D721Med (cell line): ENCODE results near the gene MSL3B.

Source experiments
- DNase-seq: peaks from one replicate; pipeline ENCODE4 v3.0.0; 2011; ENCODE audit warnings: low spot score; ENCODE audit not compliant: insufficient read length
- FAIRE-seq: peaks from 2 replicates; lab custom pipeline; 2011; peaks lifted over from hg19 to GRCh38; lab: Jason Lieb, UNC
- TF ChIP-seq, protein P1 (sequence below): IDR thresholded peaks from 2 replicates; pipeline ENCODE4 v1.5.1; 2012; ENCODE audit warnings: mild to moderate bottlenecking, control low read depth; ENCODE audit not compliant: insufficient read depth; ENCODE audit errors: missing control alignments

MSL3B gene

DNA sequence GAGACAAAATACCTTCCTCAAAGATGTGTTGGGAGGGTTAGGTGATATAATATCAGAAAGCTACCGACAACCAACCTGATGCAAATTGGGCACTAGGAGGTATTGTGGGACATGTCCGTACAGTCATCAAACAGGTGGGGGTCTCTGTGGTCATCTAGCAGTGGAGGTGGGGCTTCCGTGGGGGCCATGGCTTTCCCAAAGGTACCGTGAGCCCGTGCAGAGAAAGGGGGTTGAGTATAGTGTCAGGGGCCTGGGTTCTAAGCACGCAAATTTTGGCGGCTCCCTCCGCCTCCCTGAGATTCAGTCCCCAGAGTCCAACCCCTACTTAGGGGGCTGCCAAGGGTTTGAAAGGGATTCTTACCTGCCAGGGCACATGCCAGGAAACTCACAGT, 46.5 kb downstream of the MSL3B start:
- TF ChIP-seq, protein P1, sequence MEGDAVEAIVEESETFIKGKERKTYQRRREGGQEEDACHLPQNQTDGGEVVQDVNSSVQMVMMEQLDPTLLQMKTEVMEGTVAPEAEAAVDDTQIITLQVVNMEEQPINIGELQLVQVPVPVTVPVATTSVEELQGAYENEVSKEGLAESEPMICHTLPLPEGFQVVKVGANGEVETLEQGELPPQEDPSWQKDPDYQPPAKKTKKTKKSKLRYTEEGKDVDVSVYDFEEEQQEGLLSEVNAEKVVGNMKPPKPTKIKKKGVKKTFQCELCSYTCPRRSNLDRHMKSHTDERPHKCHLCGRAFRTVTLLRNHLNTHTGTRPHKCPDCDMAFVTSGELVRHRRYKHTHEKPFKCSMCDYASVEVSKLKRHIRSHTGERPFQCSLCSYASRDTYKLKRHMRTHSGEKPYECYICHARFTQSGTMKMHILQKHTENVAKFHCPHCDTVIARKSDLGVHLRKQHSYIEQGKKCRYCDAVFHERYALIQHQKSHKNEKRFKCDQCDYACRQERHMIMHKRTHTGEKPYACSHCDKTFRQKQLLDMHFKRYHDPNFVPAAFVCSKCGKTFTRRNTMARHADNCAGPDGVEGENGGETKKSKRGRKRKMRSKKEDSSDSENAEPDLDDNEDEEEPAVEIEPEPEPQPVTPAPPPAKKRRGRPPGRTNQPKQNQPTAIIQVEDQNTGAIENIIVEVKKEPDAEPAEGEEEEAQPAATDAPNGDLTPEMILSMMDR: no peak
- DNase-seq (no peak), FAIRE-seq (no peak)

DNA sequence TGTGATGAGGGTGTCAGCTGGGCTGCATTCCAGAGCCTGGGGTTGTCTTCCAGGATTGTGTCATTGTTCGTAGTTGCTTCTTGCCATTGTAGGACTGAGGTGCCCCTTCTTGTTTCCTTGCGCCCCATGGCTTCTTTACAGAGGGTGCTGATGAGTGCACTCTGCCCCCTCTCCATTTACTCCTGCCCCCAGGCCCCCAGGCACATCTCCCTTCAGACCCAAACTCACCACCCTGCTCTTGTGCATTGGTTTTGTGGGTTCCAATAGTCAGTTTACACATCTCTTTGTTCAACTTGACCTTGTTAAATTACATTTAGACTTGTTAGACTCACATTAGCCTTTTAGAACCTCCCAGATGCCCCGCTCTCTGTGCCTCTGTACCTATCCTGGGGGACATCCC, 47.0 kb downstream of the MSL3B start:
- FAIRE-seq: no peak
- TF ChIP-seq, protein P1: no peak

DNA sequence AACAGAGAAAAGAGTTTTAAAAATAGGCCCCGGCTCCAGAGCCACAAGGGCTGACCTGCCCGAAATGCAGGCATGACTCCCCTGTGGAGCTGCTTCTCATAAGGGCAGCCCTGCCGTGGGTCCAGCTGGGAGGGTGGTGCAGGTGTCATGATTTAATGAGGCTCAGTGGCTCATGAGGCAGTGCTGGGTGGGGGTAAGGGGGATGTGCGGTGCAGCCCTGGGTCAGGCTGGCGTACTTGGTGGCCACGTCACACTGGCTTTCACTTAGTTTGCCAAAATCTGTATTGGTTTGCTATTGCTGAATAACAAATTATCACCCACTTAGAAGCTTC, 47.4 kb downstream of the MSL3B start:
- no peak for FAIRE-seq
- DNase-seq: no peak
- TF ChIP-seq, protein P1: no peak

More for the DNA sequence above, 47.0 kb downstream of the MSL3B start:
- no peak for DNase-seq

DNA sequence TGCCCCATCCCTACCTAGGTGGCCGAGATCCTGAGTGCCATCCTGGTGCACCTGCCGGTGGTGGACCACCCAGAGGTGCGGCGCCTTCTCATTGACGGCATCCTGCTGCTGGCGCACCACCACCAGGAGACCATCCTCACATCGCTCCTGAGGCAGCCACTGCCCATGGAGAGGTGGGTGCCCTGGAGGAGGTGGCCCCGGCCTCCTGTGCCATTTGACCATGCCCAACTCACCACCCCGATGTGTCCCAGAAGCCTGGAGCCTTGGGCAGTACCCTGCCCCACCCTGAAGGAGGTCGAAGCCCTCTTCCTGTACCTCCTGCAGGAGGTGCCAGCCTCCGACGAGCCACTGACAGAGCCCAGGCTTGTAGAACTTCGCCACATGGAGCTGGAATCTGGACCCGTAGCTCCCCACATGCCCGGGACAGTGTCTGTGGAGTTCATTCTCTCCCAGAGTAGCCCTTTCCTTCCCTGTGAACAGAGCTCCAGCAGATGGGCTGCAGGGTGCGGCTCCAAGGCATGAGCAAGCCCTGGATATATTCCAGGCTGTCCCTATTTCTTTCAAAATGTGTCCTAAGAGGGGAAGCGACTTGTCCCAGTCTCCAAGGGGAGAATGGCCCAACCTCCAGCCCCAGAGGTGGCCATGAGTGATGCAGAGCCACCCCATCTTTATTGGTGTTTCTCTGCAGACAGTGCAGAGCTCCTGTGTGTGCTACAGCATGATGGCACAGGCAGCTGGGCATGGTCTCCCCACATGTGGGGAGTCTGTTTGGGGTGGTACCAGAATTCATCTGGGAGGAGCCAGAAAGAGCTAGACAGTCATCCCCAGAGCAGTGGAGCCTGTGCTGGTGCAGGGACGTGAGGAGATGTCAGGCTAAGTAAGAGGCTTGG, 48.1 kb downstream of the MSL3B start:
- FAIRE-seq: no peak

DNA sequence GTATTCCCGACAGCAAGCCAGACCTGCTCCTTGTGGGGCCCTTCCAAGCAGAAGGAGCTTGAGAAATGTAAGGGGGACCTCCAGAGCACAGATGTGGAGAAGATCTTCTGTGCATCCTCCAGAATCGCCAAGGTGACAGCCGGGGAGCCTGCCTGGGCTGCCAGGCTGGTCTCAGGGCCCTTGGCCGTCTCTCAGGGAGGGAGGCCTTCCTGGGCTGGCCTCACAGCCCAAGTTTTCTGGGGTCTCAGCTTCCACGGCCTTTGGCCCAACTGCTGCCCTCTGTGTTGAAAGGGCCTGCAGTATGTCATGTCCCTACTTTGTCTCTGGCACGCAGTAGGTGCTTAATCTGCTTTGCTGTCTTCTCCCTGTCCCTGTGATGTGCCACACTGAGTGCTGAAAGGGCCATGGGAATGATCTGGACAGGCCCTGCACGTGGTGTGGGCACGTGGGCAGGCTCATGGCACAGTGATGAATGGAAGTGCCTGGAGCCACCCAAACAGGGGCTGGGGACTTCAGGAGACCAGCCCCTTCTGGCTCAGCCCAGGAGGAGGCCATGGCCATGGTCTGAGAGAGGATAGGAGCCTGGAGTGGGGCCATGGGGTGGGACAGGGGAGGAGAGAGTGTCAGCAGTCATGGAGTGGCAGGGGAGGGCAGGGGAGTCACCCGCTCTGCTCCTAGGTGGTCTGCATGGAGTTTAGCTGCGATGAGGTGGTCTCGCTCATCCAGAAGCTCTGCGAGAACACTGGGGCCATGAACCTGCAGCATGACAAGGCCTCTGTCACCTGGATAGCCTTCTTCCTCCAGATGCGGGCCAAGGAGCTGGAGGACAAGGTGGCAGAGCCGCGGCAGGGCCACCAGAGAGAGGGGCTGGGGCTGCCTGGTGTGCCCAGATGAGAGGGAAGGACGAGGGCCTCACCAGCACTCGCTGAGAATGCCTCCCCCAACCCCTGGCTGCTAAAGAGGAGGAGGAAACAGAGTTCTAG, 49.3 kb downstream of the MSL3B start:
- no peak for DNase-seq
- FAIRE-seq: no peak
- TF ChIP-seq, protein P1: no peak

More for the DNA sequence above, 48.1 kb downstream of the MSL3B start:
- DNase-seq: no peak
- TF ChIP-seq, protein P1: no peak

DNA sequence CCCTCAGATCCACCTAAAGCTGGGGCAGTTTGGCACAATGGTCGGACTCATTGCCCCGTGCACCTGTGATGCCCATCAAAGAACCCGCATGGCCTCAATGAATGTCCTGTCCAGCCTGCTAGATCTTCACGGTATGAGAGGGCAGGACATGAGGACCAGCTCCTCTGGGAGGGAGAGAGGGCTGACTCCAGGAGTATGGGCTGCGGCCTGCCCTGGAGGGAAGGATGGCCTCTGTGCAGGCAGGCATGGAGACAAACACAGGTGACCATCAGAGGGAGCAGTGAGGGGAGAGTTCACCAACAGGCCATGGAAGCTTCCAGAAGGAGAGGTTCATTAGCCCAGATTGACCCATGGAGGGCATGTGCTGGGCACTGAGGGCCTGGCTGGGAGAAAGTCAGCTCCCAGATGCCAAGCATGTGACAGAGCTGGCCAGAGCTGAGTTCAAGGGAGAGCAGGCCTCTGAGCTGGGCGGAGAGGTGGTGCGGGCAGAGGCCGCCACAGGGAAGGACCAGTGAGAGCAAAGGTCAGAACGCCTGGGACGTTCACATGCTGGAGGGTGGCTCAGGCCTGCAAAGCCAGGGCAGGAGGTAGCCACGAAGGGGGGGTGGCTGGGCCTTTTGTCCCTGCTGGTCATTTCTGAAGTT, 50.1 kb downstream of the MSL3B start:
- no peak for FAIRE-seq
- TF ChIP-seq, protein P1: no peak
- DNase-seq: no peak
